Urinary bladder (tissue), 2 donors: ENCODE measurements around the gene SLC18B1. TPM values are rescaled to one million over a fixed set of nuclear protein-coding genes. Genes with fewer than 3 reads are reported as not detected.

ENCODE experiments used
- polyA plus RNA-seq: library from polyadenylated mRNA; stranded (reverse); fragments of 200-250 nt; gene quantifications from one replicate; pipeline ENCODE4 v1.2.3, GENCODE V29; 2013
- small RNA-seq: library from RNA; depleted of rRNA; stranded (forward); fragments of <200 nt; gene quantifications from one replicate; pipeline ENCODE3, GENCODE V24; 2014
- total RNA-seq: library from RNA; depleted of rRNA; stranded (reverse); fragments of >200 nt; gene quantifications from one replicate; pipeline ENCODE4 v1.2.3, GENCODE V29; 2014
- donor health status: healthy.

SLC18B1 gene
- total and polyA plus RNA-seq, 2 donors, result 5.2 to 17.7 TPM

Small RNA genes within 50 kb of the gene (small RNA-seq; reads per million reads assigned to genes)
- gene SNORA33 (7.6 reads per million, percentile 93 among the genes with 10 or more reads in this experiment), gene SNORD100 (3,022 reads per million, percentile 99 among the genes with 10 or more reads in this experiment), gene SNORD101 (1,757 reads per million, percentile 99 among the genes with 10 or more reads in this experiment)

Other genes with a start within 250 kb of the SLC18B1 start
- not detected for gene TAAR8, start 246.0 kb downstream of the SLC18B1 start, total RNA-seq
- not detected for gene TAAR8, start 246.0 kb downstream of the SLC18B1 start, polyA plus RNA-seq
- gene TAAR6, start 228.3 kb downstream of the SLC18B1 start, total RNA-seq, result not detected
- gene TAAR6, start 228.3 kb downstream of the SLC18B1 start, polyA plus RNA-seq, result not detected
- not detected for gene TAAR5, start 208.9 kb downstream of the SLC18B1 start, total RNA-seq
- gene TAAR5, start 208.9 kb downstream of the SLC18B1 start, polyA plus RNA-seq, result not detected
- gene TAAR2, start 174.4 kb downstream of the SLC18B1 start, total RNA-seq, result not detected
- not detected for gene TAAR2, start 174.4 kb downstream of the SLC18B1 start, polyA plus RNA-seq
- gene TAAR1, start 139.5 kb downstream of the SLC18B1 start, total RNA-seq, result not detected
- gene TAAR1, start 139.5 kb downstream of the SLC18B1 start, polyA plus RNA-seq, result not detected
- gene VNN1, start 84.6 kb downstream of the SLC18B1 start, total RNA-seq, result 0.63 TPM
- 0.68 TPM for gene VNN1, start 84.6 kb downstream of the SLC18B1 start, polyA plus RNA-seq
- gene VNN2, start 40.7 kb downstream of the SLC18B1 start, total RNA-seq, result 5.4 TPM
- 0.86 TPM for gene VNN2, start 40.7 kb downstream of the SLC18B1 start, polyA plus RNA-seq
- 951 TPM for gene RPS12, start 15.9 kb upstream of the SLC18B1 start, total RNA-seq
- gene RPS12, start 15.9 kb upstream of the SLC18B1 start, polyA plus RNA-seq, result 3,073 TPM